Measurements from ENCODE around the gene ZNF516. TPM values are rescaled to one million over a fixed set of nuclear protein-coding genes. Genes with fewer than 3 reads are reported as not detected.

Gene ZNF516
- total and polyA plus RNA-seq, 2 of the 4 experiments (the other 2 are of a cell fraction), result 7.9 to 16.9 TPM

- no peak overlapping the region for H3K9ac ChIP-seq (ENCODE audit: low read depth, low read length)
- in situ Hi-C loops (cut with MboI; ENCODE audit: low sequenced_read_pairs), result no loop called here
- intact Hi-C loops (cut with micrococcal nuclease), result no loop called here
- WGBS, 2 experiments (ENCODE audit: extremely low coverage in 2 of 2, insufficient read length in 1 of 2), result 96% methylated on average over 46 of the region's 66 CpGs; no CpG with 5 or more reads in 1 of the 2 experiments
- H3K23ac ChIP-seq (ENCODE audit: low read depth, low read length), result no peak overlapping the region
- H3K9me1 ChIP-seq (ENCODE audit: insufficient read depth, low read length), result peaks cover 20% of the 10 kb centered on the region
- peaks cover 25% of the 10 kb centered on the region for H3K4me1 ChIP-seq (ENCODE audit: control insufficient read depth, insufficient read depth, low read length)
- POLR2A ChIA-PET (ENCODE audit: unreplicated experiment), result no interaction called here
- peaks cover 72% of the 10 kb centered on the region for H4K20me1 ChIP-seq (ENCODE audit: insufficient read depth, low read length)
- H3K14ac ChIP-seq (replicated peaks; ENCODE audit: low read depth, low read length), result no peak overlapping the region
- H4K8ac ChIP-seq (ENCODE audit: low read depth in 2 of 2, low read length in 2 of 2), result no peak overlapping the region
- H3K79me1 ChIP-seq (ENCODE audit: low read depth in 1 of 2, low read length in 2 of 2), result peaks cover 36 to 76% of the 10 kb centered on the region in 2 experiments
- H3K4me3 ChIP-seq (ENCODE audit: insufficient read depth, low read depth, low read length), result no peak overlapping the region
- no peak overlapping the region for H2AK5ac ChIP-seq (ENCODE audit: low read depth, low read length)
- H3K4me2 ChIP-seq (ENCODE audit: low read depth, low read length), result no peak overlapping the region
- no peaks in the 10 kb centered on the region for H3K9me3 ChIP-seq (ENCODE audit: control insufficient read depth, insufficient read depth, low read length)
- dilution Hi-C loops (cut with HindIII; ENCODE audit: low sequenced_read_pairs, unreplicated experiment), result no loop called here
- H2BK20ac ChIP-seq (ENCODE audit: low read depth, low read length), result no peak overlapping the region
- no peak overlapping the region for H2BK5ac ChIP-seq (ENCODE audit: low read depth, low read length, poor library complexity, severe bottlenecking)
- no peak overlapping the region for H4K91ac ChIP-seq (ENCODE audit: insufficient read depth, low read depth, low read length)
- no peaks in the 10 kb centered on the region for H3K27me3 ChIP-seq (ENCODE audit: control insufficient read depth, insufficient read depth, low read length)
- TF ChIP-seq SMC3 (IDR thresholded peaks at IDR 0.05; ENCODE audit: low read depth, low read length) (no peak), USF2 (IDR thresholded peaks at IDR 0.05; ENCODE audit: low read depth, low read length) (no peak), POLR2A (IDR thresholded peaks at IDR 0.05; ENCODE audit: low read depth, low read length) (no peak), MXI1 (IDR thresholded peaks at IDR 0.05; ENCODE audit: borderline replicate concordance, low read depth, low read length) (no peak), RAD21 (IDR thresholded peaks at IDR 0.05; ENCODE audit: low read length) (no peak), CHD1 (IDR thresholded peaks at IDR 0.05; ENCODE audit: low read depth, low read length) (no peak), FOS (IDR thresholded peaks at IDR 0.05; ENCODE audit: low read depth, low read length) (no peak), BHLHE40 (IDR thresholded peaks at IDR 0.05; ENCODE audit: low read depth, low read length) (no peak), RCOR1 (IDR thresholded peaks at IDR 0.05; ENCODE audit: insufficient replicate concordance, low read length) (no peak), RFX5 (IDR thresholded peaks at IDR 0.05; ENCODE audit: low read depth, low read length) (no peak), MAFK (IDR thresholded peaks at IDR 0.05; ENCODE audit: low read depth, low read length) (no peak), MAZ (IDR thresholded peaks at IDR 0.05; ENCODE audit: borderline replicate concordance, low read depth, low read length) (no peak), NFE2L2 (IDR thresholded peaks at IDR 0.05; ENCODE audit: low read depth, low read length) (no peak), CEBPB (IDR thresholded peaks at IDR 0.05; ENCODE audit: low read depth, low read length) (no peak)
- TF ChIP-seq, protein P1, sequence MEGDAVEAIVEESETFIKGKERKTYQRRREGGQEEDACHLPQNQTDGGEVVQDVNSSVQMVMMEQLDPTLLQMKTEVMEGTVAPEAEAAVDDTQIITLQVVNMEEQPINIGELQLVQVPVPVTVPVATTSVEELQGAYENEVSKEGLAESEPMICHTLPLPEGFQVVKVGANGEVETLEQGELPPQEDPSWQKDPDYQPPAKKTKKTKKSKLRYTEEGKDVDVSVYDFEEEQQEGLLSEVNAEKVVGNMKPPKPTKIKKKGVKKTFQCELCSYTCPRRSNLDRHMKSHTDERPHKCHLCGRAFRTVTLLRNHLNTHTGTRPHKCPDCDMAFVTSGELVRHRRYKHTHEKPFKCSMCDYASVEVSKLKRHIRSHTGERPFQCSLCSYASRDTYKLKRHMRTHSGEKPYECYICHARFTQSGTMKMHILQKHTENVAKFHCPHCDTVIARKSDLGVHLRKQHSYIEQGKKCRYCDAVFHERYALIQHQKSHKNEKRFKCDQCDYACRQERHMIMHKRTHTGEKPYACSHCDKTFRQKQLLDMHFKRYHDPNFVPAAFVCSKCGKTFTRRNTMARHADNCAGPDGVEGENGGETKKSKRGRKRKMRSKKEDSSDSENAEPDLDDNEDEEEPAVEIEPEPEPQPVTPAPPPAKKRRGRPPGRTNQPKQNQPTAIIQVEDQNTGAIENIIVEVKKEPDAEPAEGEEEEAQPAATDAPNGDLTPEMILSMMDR (conservative IDR thresholded peaks at IDR 0.05; ENCODE audit: low read depth, low read length), result no peak
- TF ChIP-seq, protein P2, sequence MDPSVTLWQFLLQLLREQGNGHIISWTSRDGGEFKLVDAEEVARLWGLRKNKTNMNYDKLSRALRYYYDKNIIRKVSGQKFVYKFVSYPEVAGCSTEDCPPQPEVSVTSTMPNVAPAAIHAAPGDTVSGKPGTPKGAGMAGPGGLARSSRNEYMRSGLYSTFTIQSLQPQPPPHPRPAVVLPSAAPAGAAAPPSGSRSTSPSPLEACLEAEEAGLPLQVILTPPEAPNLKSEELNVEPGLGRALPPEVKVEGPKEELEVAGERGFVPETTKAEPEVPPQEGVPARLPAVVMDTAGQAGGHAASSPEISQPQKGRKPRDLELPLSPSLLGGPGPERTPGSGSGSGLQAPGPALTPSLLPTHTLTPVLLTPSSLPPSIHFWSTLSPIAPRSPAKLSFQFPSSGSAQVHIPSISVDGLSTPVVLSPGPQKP (IDR thresholded peaks at IDR 0.05; ENCODE audit: borderline replicate concordance, low read depth, low read length), result no peak
- no peak overlapping the region for H2AK9ac ChIP-seq (replicated peaks; ENCODE audit: low read depth, low read length, poor library complexity)
- H3K56ac ChIP-seq (ENCODE audit: extremely low read depth, insufficient read depth, low read length), result no peak overlapping the region
- no peak overlapping the region for H3K4ac ChIP-seq (ENCODE audit: low read depth, low read length)
- H3K18ac ChIP-seq (ENCODE audit: low read depth, low read length), result no peak overlapping the region
- H4K5ac ChIP-seq (ENCODE audit: low read depth, low read length), result no peak overlapping the region
- H2BK120ac ChIP-seq (ENCODE audit: low read depth, low read length), result no peak overlapping the region
- no peak overlapping the region for H3K27ac ChIP-seq (ENCODE audit: insufficient read depth, low read length)
- H2AFZ ChIP-seq (replicated peaks; ENCODE audit: low read length, poor library complexity), result no peak overlapping the region
- H2BK15ac ChIP-seq (ENCODE audit: low read depth, low read length), result no peak overlapping the region
- peaks cover 28% of the 10 kb centered on the region for H3K36me3 ChIP-seq (ENCODE audit: control insufficient read depth, insufficient read depth, low read length)
- no peak for DNase-seq
- CTCF ChIA-PET, result no interaction called here
- ATAC-seq (ENCODE audit: low read depth), result no peak
- no TSS peak for BruUV-seq (replicated peaks)
These were observed 52.5 kb downstream of the ZNF516 start for GRCh38 chr18:76442413-76443171.
